GM12878 (cell line): ENCODE data around the gene ITGAL. TPM values are rescaled to one million over a fixed set of nuclear protein-coding genes. Genes with fewer than 3 reads are reported as not detected.

Experiments
- ATAC-seq: fragments of 200-7000 bp; cut with Tn5 transposase; 3 replicates; pipeline ENCODE4 v1.9.1; 2020; ENCODE audit warnings: mild to moderate bottlenecking, moderate library complexity
- BruUV-seq: library from RNA; stranded (reverse); fragments of 400-500 nt; replicated peaks from 2 replicates; lab custom pipeline; 2021; lab: Mats Ljungman, UMichigan
- CTCF ChIA-PET: fragments of 300-600 bp; sonication (Branson Sonifier 250); formaldehyde crosslinking; extraction: SDS; loops from one replicate; lab custom pipeline; 2021; ENCODE audit warnings: inconsistent platforms; lab: Yijun Ruan, JAX
- POLR2A ChIA-PET: fragments of 350-600 bp; formaldehyde crosslinking; extraction: SDS; loops from one replicate; lab custom pipeline; 2021; ENCODE audit warnings: inconsistent platforms; lab: Charles Lee
- RAD21 ChIA-PET: fragments of 300-600 bp; sonication (Branson Sonifier 250); formaldehyde crosslinking; loops from one replicate; lab custom pipeline; 2023; ENCODE audit warnings: antibody characterized with exemption; ENCODE audit not compliant: unreplicated experiment; lab: Charles Lee
- SMC1A ChIA-PET: fragments of 300-600 bp; sonication (Branson Sonifier 250); formaldehyde crosslinking; loops from one replicate; lab custom pipeline; 2023; ENCODE audit not compliant: unreplicated experiment, uncharacterized antibody; lab: Charles Lee
- DNase-seq: peaks from one replicate; pipeline ENCODE4 v3.0.0-alpha.2; 2011; ENCODE audit warnings: low read depth, low spot score
- FAIRE-seq: peaks from 3 replicates; lab custom pipeline; 2011; peaks lifted over from hg19 to GRCh38; lab: Jason Lieb, UNC
- H2AFZ ChIP-seq: 2 replicates; pipeline ENCODE4 v1.6.0; 2011; ENCODE audit warnings: low read depth, low read length, control low read depth; ENCODE audit not compliant: control insufficient read depth
- H3K27ac ChIP-seq: 2 replicates; pipeline ENCODE4 v1.5.1; 2011; ENCODE audit warnings: control low read depth; ENCODE audit not compliant: control insufficient read depth, insufficient read depth
- H3K27me3 ChIP-seq, 2 experiments: replicated peaks in 1 of 2; 2 replicates each; pipeline versions ENCODE4 v1.6.0 to v1.6.1; 2011; ENCODE audit warnings: low read length in 1 of 2; ENCODE audit not compliant: control insufficient read depth in 2 of 2, insufficient read depth in 2 of 2
- H3K36me3 ChIP-seq, 2 experiments: 2 replicates each; pipeline ENCODE4 v1.5.1; 2011; ENCODE audit warnings: low read length in 1 of 2; ENCODE audit not compliant: control insufficient read depth in 2 of 2, insufficient read depth in 2 of 2
- H3K4me1 ChIP-seq: 2 replicates; pipeline ENCODE4 v1.6.1; 2011; ENCODE audit warnings: mild to moderate bottlenecking, low read length, moderate library complexity, mixed read lengths; ENCODE audit not compliant: control insufficient read depth, insufficient read depth
- H3K4me2 ChIP-seq: 2 replicates; pipeline ENCODE4 v1.6.0; 2011; ENCODE audit warnings: control low read depth; ENCODE audit not compliant: control insufficient read depth, insufficient read depth
- H3K4me3 ChIP-seq: fragments of 200-600 bp; sonication (generic); 2 replicates; pipeline ENCODE4 v1.5.1; 2016
- H3K79me2 ChIP-seq: 2 replicates; pipeline ENCODE4 v1.6.0; 2011; ENCODE audit warnings: low read length; ENCODE audit not compliant: control insufficient read depth, insufficient read depth
- H3K9ac ChIP-seq: 2 replicates; pipeline ENCODE4 v1.8.0; 2011; ENCODE audit warnings: low read length, control low read depth, mixed read lengths; ENCODE audit not compliant: control insufficient read depth, insufficient read depth
- H3K9me3 ChIP-seq: replicated peaks from 3 replicates; pipeline ENCODE4 v1.5.1; 2011; ENCODE audit warnings: mild to moderate bottlenecking, low read length; ENCODE audit not compliant: control insufficient read depth, insufficient read depth
- H4K20me1 ChIP-seq: 2 replicates; pipeline ENCODE4 v1.6.0; 2011; ENCODE audit not compliant: control insufficient read depth, insufficient read depth
- BCLAF1 ChIP-seq: fragments of 450-650 bp; IDR thresholded peaks from 2 replicates; pipeline ENCODE4 v1.6.1; 2017; ENCODE audit warnings: antibody characterized with exemption, mild to moderate bottlenecking, moderate library complexity
- CTCF ChIP-seq, 3 experiments: IDR thresholded peaks in 2 of 3; conservative IDR thresholded peaks in 1 of 3; 2 replicates each; pipeline ENCODE4 v1.5.1; 2011; ENCODE audit warnings: low read depth in 3 of 3, low read length in 3 of 3, mild to moderate bottlenecking in 3 of 3, control low read depth in 2 of 3, moderate library complexity in 2 of 3, inconsistent platforms in 1 of 3, mixed read lengths in 1 of 3; ENCODE audit not compliant: control insufficient read depth in 2 of 3, insufficient read depth in 1 of 3; ENCODE audit errors: extremely low read depth in 1 of 3
- HDGF ChIP-seq: fragments of 450-650 bp; IDR thresholded peaks from 2 replicates; pipeline ENCODE4 v1.6.1; 2016; ENCODE audit warnings: antibody characterized with exemption
- MLLT1 ChIP-seq: fragments of 450-650 bp; IDR thresholded peaks from 2 replicates; pipeline ENCODE4 v1.6.1; 2016; ENCODE audit warnings: mild to moderate bottlenecking
- MTA2 ChIP-seq: fragments of 450-650 bp; IDR thresholded peaks from 2 replicates; pipeline ENCODE4 v1.6.1; 2016; ENCODE audit warnings: low read depth, mild to moderate bottlenecking, moderate library complexity
- MXI1 ChIP-seq: fragments of 150-350 bp; IDR thresholded peaks from 2 replicates; pipeline ENCODE4 v1.6.1; 2011; ENCODE audit warnings: low read depth, mild to moderate bottlenecking, inconsistent platforms, low read length, improper control_type of control experiment
- MYC ChIP-seq: IDR thresholded peaks from 2 replicates; pipeline ENCODE4 v1.6.1; 2011; ENCODE audit warnings: mild to moderate bottlenecking, low read length, moderate library complexity, inconsistent platforms; ENCODE audit not compliant: insufficient read depth, insufficient replicate concordance, insufficient read length, severe bottlenecking
- NKRF ChIP-seq: fragments of 450-650 bp; conservative IDR thresholded peaks from 2 replicates; pipeline ENCODE4 v1.6.1; 2017; ENCODE audit warnings: mild to moderate bottlenecking, moderate library complexity
- POLR2A ChIP-seq: IDR thresholded peaks from 2 replicates; pipeline ENCODE4 v1.6.1; 2011; ENCODE audit warnings: low read depth, mild to moderate bottlenecking, low read length
- POLR2AphosphoS2 ChIP-seq: IDR thresholded peaks from 2 replicates; pipeline ENCODE4 v1.6.1; 2011; ENCODE audit warnings: low read depth, mild to moderate bottlenecking, low read length, improper control_type of control experiment, moderate library complexity
- RCOR1 ChIP-seq: conservative IDR thresholded peaks from 2 replicates; pipeline ENCODE4 v1.6.1; 2012; ENCODE audit warnings: low read depth, low read length, improper control_type of control experiment
- SP1 ChIP-seq: IDR thresholded peaks from one replicate; pipeline ENCODE4 v1.6.1; 2011; ENCODE audit warnings: low read depth, low read length
- TAF1 ChIP-seq: IDR thresholded peaks from 2 replicates; pipeline ENCODE4 v1.6.1; 2011; ENCODE audit warnings: mild to moderate bottlenecking, low read depth, low read length, borderline replicate concordance
- WRNIP1 ChIP-seq: IDR thresholded peaks from 2 replicates; pipeline ENCODE4 v1.6.1; 2011; ENCODE audit warnings: low read depth, low read length, improper control_type of control experiment, borderline replicate concordance
- WGBS: methylation state at CpG from one replicate; pipeline ENCODE4 v1.1.6; 2016; ENCODE audit warnings: low lambda C conversion rate; ENCODE audit not compliant: insufficient replicate concordance, insufficient coverage; ENCODE audit errors: missing lambda C conversion rate; 5-methylcytosine and 5-hydroxymethylcytosine counted together
- in situ Hi-C: fragments of 300-500 bp; cut with MboI; formaldehyde crosslinking; loops from 9 replicates; pipeline ENCODE4 v1.14.3; 2018; ENCODE audit warnings: mixed read lengths
- intact Hi-C: fragments of 100-400 bp; cut with micrococcal nuclease; formaldehyde crosslinking; loops from one replicate; pipeline ENCODE4 v1.14.2; 2022; ENCODE audit not compliant: unreplicated experiment
- polyA plus RNA-seq, 11 experiments: library from polyadenylated mRNA; depleted of rRNA in 4 of 11; unstranded in 6 of 11; stranded (reverse) in 5 of 11; fragments of >200 nt; fragmentation: Nextera tagmentation in 4 of 11; fragmentation: Illumina TruSeq in 1 of 11; extraction: Ambion mirVana in 4 of 11; extraction: Trizol in 1 of 11; gene quantifications; 1 replicate in 1 of 11; 2 replicates in 10 of 11; pipeline versions ENCODE4 v1.2.1 to v1.2.3, GENCODE V29; 2011 to 2016; ENCODE audit warnings: inconsistent platforms in 2 of 11, missing spikeins in 2 of 11, low read depth in 1 of 11
- total RNA-seq, 4 experiments: library from RNA; depleted of rRNA in 3 of 4; stranded (reverse); fragments of >200 nt in 3 of 4; fragmentation: Illumina TruSeq in 1 of 4; extraction: Trizol in 1 of 4; gene quantifications; 2 replicates each; pipeline versions ENCODE4 v1.2.1 to v1.2.3, GENCODE V29; 2013 to 2021

ITGAL gene
- total and polyA plus RNA-seq, 10 of the 15 experiments (the other 5 are each of a cell fraction or from before 2014, with no cell fraction given): 10.7 to 170 (median 96.9) TPM

- no peaks in the 10 kb centered on the region; the same call in 2 of the 3 replicates for H3K9me3 ChIP-seq
- H3K4me3 ChIP-seq: no peak overlapping the region
- ChIA-PET CTCF (interaction anchor here (1.5 kb wide), 1 partner anchor 9 kb away, joined by 4 read pairs; no protein-coding TSS in a partner anchor), SMC1A (no interaction called here), POLR2A (interaction anchor here (0.5 to 1.2 kb wide), 4 partner anchors 9 to 61 kb away, joined by 3 to 6 read pairs (median 3); no protein-coding TSS in a partner anchor), RAD21 (no interaction called here)
- WGBS: 81% methylated on average over 7 of the region's 7 CpGs
- intact Hi-C loops (no loop called here), in situ Hi-C loops (loop anchor here (25.0 kb wide), 1 partner anchor 1423 kb away; no protein-coding TSS in a partner anchor)
- H3K9ac ChIP-seq: no peak overlapping the region
- H2AFZ ChIP-seq: no peak overlapping the region
- TF ChIP-seq CTCF (IDR thresholded peaks at IDR 0.05 in 2 of 3, conservative IDR thresholded peaks at IDR 0.05 in 1 of 3; ENCODE audit: control insufficient read depth in 2 of 3, extremely low read depth in 1 of 3, insufficient read depth in 1 of 3, low read depth in 3 of 3, low read length in 3 of 3) (no peak), WRNIP1 (no peak), MYC (no peak), POLR2AphosphoS2 (no peak), MLLT1 (no peak), POLR2A (no peak), MXI1 (no peak), BCLAF1 (no peak), RCOR1 (no peak), NKRF (no peak), TAF1 (no peak), HDGF (no peak), MTA2 (no peak), SP1 (no peak)
- no peaks in the 10 kb centered on the region for H4K20me1 ChIP-seq
- no peaks in the 10 kb centered on the region for H3K36me3 ChIP-seq
- no peak for FAIRE-seq
- BruUV-seq: no TSS peak
- H3K27me3 ChIP-seq: no peaks in the 10 kb centered on the region
- H3K27ac ChIP-seq: no peak overlapping the region
- no peak overlapping the region for H3K4me2 ChIP-seq
- peaks cover 16% of the 10 kb centered on the region for H3K4me1 ChIP-seq
- ATAC-seq: no peak
- DNase-seq: no peak
- H3K79me2 ChIP-seq: no peaks in the 10 kb centered on the region
Measured at GRCh38 chr16:30464078-30464477, 8.5 kb upstream of the ITGAL start.
